B cell (primary cell): ENCODE data around the gene MEGF11. TPM values are rescaled to one million over a fixed set of nuclear protein-coding genes. Genes with fewer than 3 reads are reported as not detected.

Experiments
- ATAC-seq: fragments of 200-7000 bp; cut with Tn5 transposase; one replicate; pipeline ENCODE4 v1.10.0; 2021; ENCODE audit warnings: low read depth, mild to moderate bottlenecking, moderate number of reproducible peaks, moderate library complexity
- CTCF ChIA-PET: fragments of 350-600 bp; sonication (Branson Sonifier 250); formaldehyde crosslinking; loops from one replicate; lab custom pipeline; 2021; ENCODE audit warnings: antibody characterized with exemption, inconsistent platforms; lab: Charles Lee
- POLR2A ChIA-PET: fragments of 350-600 bp; sonication (Branson Sonifier 250); formaldehyde crosslinking; loops from one replicate; lab custom pipeline; 2021; ENCODE audit warnings: antibody characterized with exemption; lab: Charles Lee
- DNase-seq: peaks from one replicate; pipeline ENCODE4 v3.0.0; 2013
- H2AFZ ChIP-seq: 2 replicates; pipeline ENCODE4 v1.6.1; 2012; ENCODE audit warnings: mild to moderate bottlenecking, low read depth, low read length; ENCODE audit not compliant: insufficient read depth, poor library complexity, severe bottlenecking
- H3K27ac ChIP-seq, 2 donors: 1 replicate in 1 of 2; 2 replicates in 1 of 2; pipeline ENCODE4 v1.5.1; 2012 to 2013; ENCODE audit warnings: low read length in 2 of 2, mild to moderate bottlenecking in 2 of 2, moderate library complexity in 1 of 2
- H3K27me3 ChIP-seq, 4 experiments: fragments of 200-600 bp in 1 of 4; sonication (generic) in 1 of 4; replicated peaks in 1 of 4; 1 replicate in 2 of 4; 2 replicates in 2 of 4; pipeline versions ENCODE4 v1.6.1 to v1.7.0; 2013 to 2016; ENCODE audit warnings: low read length in 3 of 4, mild to moderate bottlenecking in 2 of 4, mixed read lengths in 1 of 4, moderate library complexity in 1 of 4; ENCODE audit not compliant: insufficient read depth in 4 of 4, control insufficient read depth in 3 of 4; ENCODE audit errors: control extremely low read depth in 1 of 4
- H3K36me3 ChIP-seq, 2 experiments: replicated peaks in 1 of 2; 1 replicate in 1 of 2; 2 replicates in 1 of 2; pipeline versions ENCODE4 v1.6.1 to v1.7.1; 2013; ENCODE audit warnings: low read length in 1 of 2; ENCODE audit not compliant: insufficient read depth in 2 of 2, control insufficient read depth in 1 of 2; ENCODE audit errors: control extremely low read depth in 1 of 2, extremely low read depth in 1 of 2
- H3K4me1 ChIP-seq, 2 donors: fragments of 200-600 bp in 1 of 2; sonication (generic) in 1 of 2; 1 replicate in 1 of 2; 2 replicates in 1 of 2; pipeline versions ENCODE4 v1.5.1 to v1.6.1; 2013 to 2017; ENCODE audit warnings: low read length in 2 of 2; ENCODE audit not compliant: control insufficient read depth in 2 of 2, insufficient read depth in 2 of 2
- H3K4me2 ChIP-seq: replicated peaks from 2 replicates; pipeline ENCODE3; 2012; ENCODE audit warnings: mild to moderate bottlenecking, low read depth, low read length; ENCODE audit not compliant: poor library complexity, severe bottlenecking
- H3K4me3 ChIP-seq, 5 experiments: fragments of 200-600 bp in 1 of 5; sonication (generic) in 1 of 5; 1 replicate in 3 of 5; 2 replicates in 2 of 5; pipeline versions ENCODE4 v1.5.1 to v1.7.0; 2011 to 2016; ENCODE audit warnings: low read length in 4 of 5, mild to moderate bottlenecking in 4 of 5, low read depth in 2 of 5, control low read depth in 1 of 5, moderate library complexity in 1 of 5; ENCODE audit not compliant: insufficient read depth in 1 of 5; ENCODE audit errors: control extremely low read depth in 1 of 5, extremely low read depth in 1 of 5
- H3K79me2 ChIP-seq: fragments of 200-600 bp; sonication (generic); one replicate; pipeline ENCODE4 v1.6.0; 2016; ENCODE audit warnings: low read length; ENCODE audit not compliant: control insufficient read depth, insufficient read depth
- H3K9ac ChIP-seq: fragments of 200-600 bp; sonication (generic); 2 replicates; pipeline ENCODE4 v1.6.1; 2017; ENCODE audit warnings: mild to moderate bottlenecking, low read length, moderate library complexity
- H3K9me3 ChIP-seq, 3 donors: one replicate each; pipeline versions ENCODE4 v1.6.1 to v1.7.1; 2013; ENCODE audit warnings: low read length in 2 of 3; ENCODE audit not compliant: control insufficient read depth in 2 of 3, insufficient read depth in 1 of 3; ENCODE audit errors: control extremely low read depth in 1 of 3
- H4K20me1 ChIP-seq: 2 replicates; pipeline ENCODE4 v1.6.0; 2012; ENCODE audit warnings: mild to moderate bottlenecking, low read length; ENCODE audit not compliant: insufficient read depth, control insufficient read depth, poor library complexity, severe bottlenecking
- H3K27ac Mint-ChIP-seq: one replicate; pipeline ENCODE4 v1.8.0; 2021; ENCODE audit warnings: mixed read lengths
- H3K27me3 Mint-ChIP-seq: one replicate; pipeline ENCODE4 v1.8.0; 2021; ENCODE audit warnings: mixed read lengths
- H3K4me1 Mint-ChIP-seq: one replicate; pipeline ENCODE4 v1.8.0; 2021; ENCODE audit warnings: mixed read lengths
- H3K4me3 Mint-ChIP-seq: one replicate; pipeline ENCODE4 v1.8.0; 2021; ENCODE audit warnings: mixed read lengths
- H3K9me3 Mint-ChIP-seq: one replicate; pipeline ENCODE4 v1.8.0; 2022; ENCODE audit warnings: mixed read lengths; ENCODE audit not compliant: insufficient read depth
- EZH2 ChIP-seq: IDR thresholded peaks from 2 replicates; pipeline ENCODE4 v1.6.1; 2012; ENCODE audit warnings: borderline replicate concordance, low read depth, mild to moderate bottlenecking, moderate library complexity, low read length; ENCODE audit not compliant: insufficient read depth, poor library complexity, severe bottlenecking
- WGBS: methylation state at CpG from one replicate; pipeline ENCODE4 v1.1.5; 2013; ENCODE audit warnings: missing lambda C conversion rate; ENCODE audit not compliant: insufficient coverage; 5-methylcytosine and 5-hydroxymethylcytosine counted together
- intact Hi-C: fragments of 100-400 bp; cut with micrococcal nuclease; formaldehyde crosslinking; loops from one replicate; pipeline ENCODE4 v1.10.0; 2022
- polyA plus RNA-seq: library from polyadenylated mRNA; depleted of rRNA; stranded (reverse); fragments of >200 nt; gene quantifications from 2 replicates; pipeline ENCODE4 v1.2.3, GENCODE V29; 2012
- total RNA-seq, 2 donors: library from RNA; stranded (reverse); fragments of 120-200 nt in 1 of 2; gene quantifications; 1 replicate in 1 of 2; 2 replicates in 1 of 2; pipeline versions ENCODE4 v1.2.3 to v1.2.4, GENCODE V29; 2013 to 2022
- TF ChIP-seq, protein P1 (sequence below): fragments of 200-600 bp; IDR thresholded peaks from one replicate; pipeline ENCODE4 v1.8.0; 2022; ENCODE audit warnings: antibody characterized with exemption, mild to moderate bottlenecking

The MEGF11 gene
- total and polyA plus RNA-seq, 2 donors (not counting 1 experiment from before 2014, with no cell fraction given): 0.04 to 0.34 TPM

DNA sequence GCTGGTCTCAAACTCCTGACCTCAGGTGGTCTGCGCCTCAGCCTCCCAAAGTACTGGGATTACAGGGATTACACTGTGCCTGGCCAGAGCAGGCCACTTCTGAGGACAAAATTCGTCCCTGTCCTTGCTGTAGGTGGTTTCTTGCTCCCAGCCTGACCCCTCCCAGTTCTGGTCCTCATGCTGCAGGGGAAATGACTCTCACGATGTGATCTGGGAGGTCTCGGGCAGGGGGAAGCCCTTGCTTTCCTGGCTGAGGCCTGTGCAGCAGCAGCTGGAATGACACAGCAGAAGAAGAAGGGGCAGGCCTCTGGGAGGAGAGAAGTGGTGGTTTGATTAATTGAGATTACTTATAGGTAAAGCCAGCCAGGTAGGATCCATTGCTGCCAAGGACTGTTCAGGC lies 39.3 kb downstream of the MEGF11 start:
- Mint-ChIP-seq H3K4me1 (no peaks in the 10 kb centered on the region), H3K4me3 (no peak overlapping the region), H3K9me3 (no peaks in the 10 kb centered on the region), H3K27me3 (peaks cover 4% of the 10 kb centered on the region), H3K27ac (no peak overlapping the region)
- DNase-seq (no peak), ATAC-seq (no peak)
- H3K27me3 ChIP-seq: no peaks in the 10 kb centered on the region
- no peak overlapping the region for H3K4me2 ChIP-seq
- H3K9me3 ChIP-seq: no peaks in the 10 kb centered on the region
- no peaks in the 10 kb centered on the region for H3K79me2 ChIP-seq
- H3K4me3 ChIP-seq: no peak overlapping the region
- TF ChIP-seq, protein P1, sequence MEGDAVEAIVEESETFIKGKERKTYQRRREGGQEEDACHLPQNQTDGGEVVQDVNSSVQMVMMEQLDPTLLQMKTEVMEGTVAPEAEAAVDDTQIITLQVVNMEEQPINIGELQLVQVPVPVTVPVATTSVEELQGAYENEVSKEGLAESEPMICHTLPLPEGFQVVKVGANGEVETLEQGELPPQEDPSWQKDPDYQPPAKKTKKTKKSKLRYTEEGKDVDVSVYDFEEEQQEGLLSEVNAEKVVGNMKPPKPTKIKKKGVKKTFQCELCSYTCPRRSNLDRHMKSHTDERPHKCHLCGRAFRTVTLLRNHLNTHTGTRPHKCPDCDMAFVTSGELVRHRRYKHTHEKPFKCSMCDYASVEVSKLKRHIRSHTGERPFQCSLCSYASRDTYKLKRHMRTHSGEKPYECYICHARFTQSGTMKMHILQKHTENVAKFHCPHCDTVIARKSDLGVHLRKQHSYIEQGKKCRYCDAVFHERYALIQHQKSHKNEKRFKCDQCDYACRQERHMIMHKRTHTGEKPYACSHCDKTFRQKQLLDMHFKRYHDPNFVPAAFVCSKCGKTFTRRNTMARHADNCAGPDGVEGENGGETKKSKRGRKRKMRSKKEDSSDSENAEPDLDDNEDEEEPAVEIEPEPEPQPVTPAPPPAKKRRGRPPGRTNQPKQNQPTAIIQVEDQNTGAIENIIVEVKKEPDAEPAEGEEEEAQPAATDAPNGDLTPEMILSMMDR: no peak
- TF ChIP-seq EZH2: no peak
- H3K4me1 ChIP-seq: no peaks in the 10 kb centered on the region
- no peaks in the 10 kb centered on the region for H3K36me3 ChIP-seq
- intact Hi-C loops: no loop called here
- H3K9ac ChIP-seq: no peak overlapping the region
- CTCF ChIA-PET: no interaction called here
- H2AFZ ChIP-seq: no peak overlapping the region
- WGBS: 48% methylated on average over 4 of the region's 4 CpGs
- H3K27ac ChIP-seq: no peak overlapping the region
- H4K20me1 ChIP-seq: no peaks in the 10 kb centered on the region
- POLR2A ChIA-PET: no interaction called here

DNA sequence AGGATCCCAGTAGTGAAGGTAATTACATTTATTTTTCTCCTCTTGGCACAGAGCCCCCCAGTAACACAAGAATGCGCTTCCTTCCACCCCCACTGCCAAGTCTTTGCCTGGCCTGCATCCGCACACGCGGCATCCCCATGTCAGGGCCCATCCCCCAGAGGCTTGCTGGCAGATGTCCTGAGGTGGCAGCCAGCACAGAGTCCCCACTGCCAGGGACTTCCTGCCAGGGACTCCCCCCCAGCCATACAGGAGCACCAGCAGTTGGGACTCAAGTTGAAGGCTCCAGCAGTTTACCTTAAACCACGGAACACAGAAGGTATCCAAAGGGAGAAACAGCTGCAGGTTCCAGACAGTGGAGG lies 41.0 kb downstream of the MEGF11 start:
- no peak overlapping the region for H3K4me3 Mint-ChIP-seq
- H3K9me3 ChIP-seq: no peaks in the 10 kb centered on the region
- H3K9ac ChIP-seq: no peak overlapping the region
- ATAC-seq (no peak), DNase-seq (no peak)
- H3K9me3 Mint-ChIP-seq: no peaks in the 10 kb centered on the region
- H4K20me1 ChIP-seq: no peaks in the 10 kb centered on the region
- H3K4me1 ChIP-seq: no peaks in the 10 kb centered on the region
- WGBS: 34% methylated on average over 5 of the region's 5 CpGs
- intact Hi-C loops: no loop called here
- H3K27me3 Mint-ChIP-seq: peaks cover 4% of the 10 kb centered on the region
- POLR2A ChIA-PET: no interaction called here
- H3K36me3 ChIP-seq: no peaks in the 10 kb centered on the region
- H2AFZ ChIP-seq: no peak overlapping the region
- no peak overlapping the region for H3K27ac ChIP-seq
- H3K27ac Mint-ChIP-seq: no peak overlapping the region
- H3K4me3 ChIP-seq: no peak overlapping the region
- no peaks in the 10 kb centered on the region for H3K79me2 ChIP-seq
- CTCF ChIA-PET: no interaction called here
- no peaks in the 10 kb centered on the region for H3K4me1 Mint-ChIP-seq
- TF ChIP-seq, protein P1: no peak
- no peak for TF ChIP-seq EZH2
- no peak overlapping the region for H3K4me2 ChIP-seq
- no peaks in the 10 kb centered on the region for H3K27me3 ChIP-seq
